GM20000 (cell line): ENCODE measurements around the gene RTP5.

Experiments used
- DNase-seq: peaks from one replicate; pipeline ENCODE4 v3.0.0; 2012; ENCODE audit warnings: low spot score
- TF ChIP-seq, protein P1 (sequence below): IDR thresholded peaks from 2 replicates; pipeline ENCODE4 v1.5.1; 2012; ENCODE audit warnings: mild to moderate bottlenecking, control low read depth; ENCODE audit errors: extremely low read depth, missing control alignments

The RTP5 gene

DNA sequence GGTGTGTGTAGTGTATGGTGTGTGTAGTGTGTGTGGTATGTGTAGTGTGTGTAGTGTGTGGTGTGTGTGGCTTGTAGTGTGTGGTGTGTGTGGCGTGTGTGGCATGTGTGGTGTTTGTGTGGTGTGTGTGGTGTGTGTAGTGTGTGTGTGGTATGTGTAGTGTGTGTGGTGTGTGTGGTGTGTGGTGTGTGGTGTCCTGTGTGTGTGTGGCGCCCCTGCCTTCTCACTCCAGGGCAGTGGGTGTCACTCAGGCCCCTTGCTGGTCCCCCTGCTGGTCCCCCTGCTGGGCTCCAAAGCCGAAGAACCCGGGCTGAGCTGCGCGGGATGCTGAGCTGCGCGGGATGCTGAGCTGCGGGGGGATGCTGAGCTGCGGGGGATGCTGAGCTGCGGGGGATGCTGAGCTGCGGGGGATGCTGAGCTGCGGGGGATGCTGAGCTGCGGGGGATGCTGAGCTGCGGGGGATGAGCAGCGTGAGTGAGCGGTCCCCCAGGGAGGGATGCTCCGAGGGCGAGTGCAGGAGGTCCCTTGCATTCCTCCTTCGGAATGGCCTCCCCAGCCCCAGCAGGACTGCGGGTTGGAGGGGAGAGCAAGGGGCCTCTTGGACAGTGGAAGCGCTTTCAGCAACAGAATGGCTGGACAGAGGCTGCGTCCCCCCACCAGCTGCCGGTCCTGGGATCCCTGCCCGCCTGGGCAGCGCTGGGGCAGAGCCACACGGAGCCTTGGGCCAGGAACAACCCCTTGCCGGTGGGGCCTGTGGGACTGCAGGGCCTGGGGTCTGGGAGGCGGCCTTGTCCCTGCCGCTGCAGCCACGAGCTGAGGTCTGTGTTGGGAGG is 3.4 kb upstream of the RTP5 start:
- no peak for DNase-seq

GRCh38 chr2:241866790-241867645 is 2.5 kb upstream of the RTP5 start:
- DNase-seq: no peak
- TF ChIP-seq, protein P1, sequence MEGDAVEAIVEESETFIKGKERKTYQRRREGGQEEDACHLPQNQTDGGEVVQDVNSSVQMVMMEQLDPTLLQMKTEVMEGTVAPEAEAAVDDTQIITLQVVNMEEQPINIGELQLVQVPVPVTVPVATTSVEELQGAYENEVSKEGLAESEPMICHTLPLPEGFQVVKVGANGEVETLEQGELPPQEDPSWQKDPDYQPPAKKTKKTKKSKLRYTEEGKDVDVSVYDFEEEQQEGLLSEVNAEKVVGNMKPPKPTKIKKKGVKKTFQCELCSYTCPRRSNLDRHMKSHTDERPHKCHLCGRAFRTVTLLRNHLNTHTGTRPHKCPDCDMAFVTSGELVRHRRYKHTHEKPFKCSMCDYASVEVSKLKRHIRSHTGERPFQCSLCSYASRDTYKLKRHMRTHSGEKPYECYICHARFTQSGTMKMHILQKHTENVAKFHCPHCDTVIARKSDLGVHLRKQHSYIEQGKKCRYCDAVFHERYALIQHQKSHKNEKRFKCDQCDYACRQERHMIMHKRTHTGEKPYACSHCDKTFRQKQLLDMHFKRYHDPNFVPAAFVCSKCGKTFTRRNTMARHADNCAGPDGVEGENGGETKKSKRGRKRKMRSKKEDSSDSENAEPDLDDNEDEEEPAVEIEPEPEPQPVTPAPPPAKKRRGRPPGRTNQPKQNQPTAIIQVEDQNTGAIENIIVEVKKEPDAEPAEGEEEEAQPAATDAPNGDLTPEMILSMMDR: no peak

More for the DNA sequence above, 3.4 kb upstream of the RTP5 start:
- TF ChIP-seq, protein P1: no peak

GRCh38 chr2:241867776-241868420 is 1.6 kb upstream of the RTP5 start:
- TF ChIP-seq, protein P1: no peak

GRCh38 chr2:241868661-241869081 is 858 bp upstream of the RTP5 start:
- TF ChIP-seq, protein P1: no peak
- DNase-seq: no peak

More at GRCh38 chr2:241867776-241868420, 1.6 kb upstream of the RTP5 start:
- no peak for DNase-seq

DNA sequence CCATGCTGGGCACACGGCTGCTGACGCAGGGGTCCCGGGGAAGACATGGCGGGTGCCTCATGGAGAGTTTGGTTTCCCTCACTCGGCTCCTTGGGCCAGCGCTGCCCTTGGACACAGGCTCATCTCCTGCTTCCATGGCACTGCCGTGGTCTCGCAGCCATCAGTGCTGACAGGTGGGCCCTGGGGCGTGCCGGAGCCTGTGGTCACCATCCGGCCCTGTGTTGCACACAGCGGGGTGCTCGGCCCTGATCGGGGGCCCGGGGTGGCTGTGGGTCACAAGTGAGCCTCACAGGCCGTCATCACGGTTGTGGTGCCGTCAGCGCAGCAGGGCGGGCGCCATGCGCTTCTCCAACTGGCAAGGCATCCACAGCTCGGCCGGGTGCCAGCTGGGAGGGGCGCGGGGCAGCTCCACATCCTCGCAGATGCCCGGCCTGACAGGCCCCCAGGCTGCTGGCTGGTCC is 582 bp downstream of the RTP5 start:
- TF ChIP-seq, protein P1: no peak
- DNase-seq: no peak

GRCh38 chr2:241870611-241871537 is 1.3 kb downstream of the RTP5 start:
- TF ChIP-seq, protein P1: no peak
- no peak for DNase-seq
